A549 (cell line): Measurements from ENCODE around the gene MRPL19. TPM values are rescaled to one million over a fixed set of nuclear protein-coding genes. Genes with fewer than 3 reads are reported as not detected.

Experiments used
- ATAC-seq, 2 experiments: fragments of 200-7000 bp in 1 of 2; fragments of >200 bp in 1 of 2; cut with Nextera tagmentation in 1 of 2; cut with Tn5 transposase in 1 of 2; 3 replicates each; pipeline versions ENCODE4 v1.8.0 to v1.9.1; 2018 to 2020; ENCODE audit warnings: mild to moderate bottlenecking in 1 of 2, moderate library complexity in 1 of 2
- CTCF ChIA-PET: fragments of 300-600 bp; sonication (Branson Sonifier 250); formaldehyde crosslinking; extraction: SDS; loops from one replicate; lab custom pipeline; 2021; ENCODE audit warnings: antibody characterized with exemption, inconsistent platforms; lab: Yijun Ruan, JAX
- POLR2A ChIA-PET: fragments of 350-600 bp; formaldehyde crosslinking; extraction: SDS; loops from one replicate; lab custom pipeline; 2021; ENCODE audit warnings: antibody characterized with exemption, inconsistent platforms; lab: Yijun Ruan, JAX
- DNase-seq, 2 experiments: peaks; one replicate each; pipeline versions ENCODE4 v3.0.0 to v3.0.0-alpha.2; 2011 to 2016; ENCODE audit warnings: low read depth in 1 of 2, low spot score in 1 of 2
- FAIRE-seq: peaks from 2 replicates; lab custom pipeline; 2011; peaks lifted over from hg19 to GRCh38; lab: Jason Lieb, UNC
- H3K27ac ChIP-seq, 2 experiments: fragments of >200 bp; sonication (Bioruptor Twin); formaldehyde crosslinking; 3 replicates each; pipeline ENCODE4 v1.5.1; 2016 to 2017
- H3K4me1 ChIP-seq: fragments of >200 bp; sonication (Bioruptor Twin); formaldehyde crosslinking; 3 replicates; pipeline ENCODE4 v1.6.1; 2016
- H3K4me2 ChIP-seq: fragments of >200 bp; sonication (Bioruptor Twin); formaldehyde crosslinking; 3 replicates; pipeline ENCODE4 v1.6.1; 2016
- H3K4me3 ChIP-seq: fragments of >200 bp; sonication (Bioruptor Twin); formaldehyde crosslinking; 3 replicates; pipeline ENCODE4 v1.5.1; 2016
- H3K9me3 ChIP-seq: fragments of >200 bp; sonication (Bioruptor Twin); formaldehyde crosslinking; 3 replicates; pipeline ENCODE4 v1.6.1; 2016
- CEBPB ChIP-seq, 2 experiments: fragments of >200 bp in 1 of 2; sonication (Bioruptor Twin) in 1 of 2; formaldehyde crosslinking in 1 of 2; IDR thresholded peaks; 2 replicates each; pipeline ENCODE4 v1.6.1; 2012 to 2016
- CHD2 ChIP-seq: fragments of 150-350 bp; IDR thresholded peaks from 2 replicates; pipeline ENCODE4 v1.6.1; 2014; ENCODE audit warnings: low read length; ENCODE audit not compliant: partially characterized antibody
- CHD4 ChIP-seq: fragments of 200-600 bp; sonication (generic); IDR thresholded peaks from 2 replicates; pipeline ENCODE4 v1.6.1; 2016; ENCODE audit warnings: antibody characterized with exemption, mild to moderate bottlenecking, borderline replicate concordance
- EHMT2 ChIP-seq: fragments of 200-600 bp; sonication (generic); IDR thresholded peaks from 2 replicates; pipeline ENCODE4 v1.6.1; 2016; ENCODE audit warnings: antibody characterized with exemption, low read depth, mild to moderate bottlenecking, moderate library complexity
- FOSL2 ChIP-seq, 2 experiments: fragments of 450-650 bp in 1 of 2; fragments of >200 bp in 1 of 2; sonication (Bioruptor Twin) in 1 of 2; formaldehyde crosslinking; IDR thresholded peaks; 2 replicates each; pipeline versions ENCODE4 v1.5.0 to v1.6.1; 2016 to 2020; ENCODE audit warnings: mild to moderate bottlenecking in 1 of 2, moderate library complexity in 1 of 2
- HEYL ChIP-seq: fragments of 250-450 bp; sonication (Bioruptor Pico); IDR thresholded peaks from 2 replicates; pipeline ENCODE4 v1.8.0; 2021; ENCODE audit warnings: mild to moderate bottlenecking, moderate library complexity
- JUN ChIP-seq, 2 experiments: fragments of >200 bp; sonication (Bioruptor Twin); formaldehyde crosslinking; IDR thresholded peaks; 2 replicates in 1 of 2; 3 replicates in 1 of 2; pipeline ENCODE4 v1.6.1; 2016 to 2017
- KDM1A ChIP-seq: fragments of 200-600 bp; sonication (generic); IDR thresholded peaks from 2 replicates; pipeline ENCODE4 v1.6.1; 2016; ENCODE audit warnings: low read depth, mild to moderate bottlenecking
- KDM5A ChIP-seq: fragments of 200-600 bp; sonication (generic); IDR thresholded peaks from 2 replicates; pipeline ENCODE4 v1.6.1; 2016; ENCODE audit warnings: antibody characterized with exemption, mild to moderate bottlenecking
- NFE2L2 ChIP-seq: fragments of 150-350 bp; conservative IDR thresholded peaks from 2 replicates; pipeline ENCODE4 v1.6.1; 2014; ENCODE audit warnings: low read length
- POLR2AphosphoS2 ChIP-seq: conservative IDR thresholded peaks from 2 replicates; pipeline ENCODE4 v1.6.1; 2012; ENCODE audit warnings: low read length, improper control_type of control experiment, inconsistent platforms
- RARB ChIP-seq: fragments of 250-450 bp; sonication (Bioruptor Pico); IDR thresholded peaks from 2 replicates; pipeline ENCODE4 v1.8.0; 2021; ENCODE audit warnings: mild to moderate bottlenecking, moderate library complexity
- RNF2 ChIP-seq: fragments of 200-600 bp; sonication (generic); IDR thresholded peaks from 2 replicates; pipeline ENCODE4 v1.6.1; 2016; ENCODE audit warnings: low read depth, mild to moderate bottlenecking, antibody characterized with exemption, moderate library complexity, borderline replicate concordance
- SREBF2 ChIP-seq: fragments of 450-650 bp; IDR thresholded peaks from 2 replicates; pipeline ENCODE4 v1.6.1; 2014; ENCODE audit warnings: mild to moderate bottlenecking, moderate library complexity
- TP53 ChIP-seq: fragments of 250-450 bp; sonication (Bioruptor Pico); IDR thresholded peaks from 2 replicates; pipeline ENCODE4 v1.5.0; 2021; ENCODE audit warnings: mild to moderate bottlenecking, moderate library complexity
- ZC3H11A ChIP-seq: fragments of 450-650 bp; IDR thresholded peaks from 2 replicates; pipeline ENCODE4 v1.6.1; 2014; ENCODE audit warnings: antibody characterized with exemption, mild to moderate bottlenecking
- WGBS: methylation state at CpG from one replicate; pipeline ENCODE4 v1.1.6; 2017; ENCODE audit errors: missing lambda C conversion rate; 5-methylcytosine and 5-hydroxymethylcytosine counted together
- polyA plus RNA-seq, 4 experiments: library from polyadenylated mRNA; depleted of rRNA in 3 of 4; stranded (reverse); fragments of >200 nt; fragmentation: RNase III in 1 of 4; extraction: RNeasy Plus Mini Kit Qiagen cat#74134 plus additional on column Dnase treatment in 1 of 4; gene quantifications; 2 replicates in 3 of 4; 3 replicates in 1 of 4; pipeline ENCODE4 v1.2.3, GENCODE V29; 2011 to 2017
- TF ChIP-seq, protein P1 (sequence below): fragments of >200 bp; sonication (Bioruptor Twin); formaldehyde crosslinking; IDR thresholded peaks from 3 replicates; pipeline ENCODE4 v1.6.1; 2016
- TF ChIP-seq, protein P2 (sequence below): fragments of 200-600 bp; sonication (generic); IDR thresholded peaks from 2 replicates; pipeline ENCODE4 v1.6.1; 2016; ENCODE audit warnings: antibody characterized with exemption, mild to moderate bottlenecking, moderate library complexity
- TF ChIP-seq, protein P3 (sequence below): fragments of >200 bp; sonication (Bioruptor Twin); formaldehyde crosslinking; IDR thresholded peaks from 3 replicates; pipeline ENCODE4 v1.5.1; 2016
- TF ChIP-seq, protein P4 (sequence below): IDR thresholded peaks from 2 replicates; pipeline ENCODE4 v1.6.1; 2012

MRPL19 gene
- polyA plus RNA-seq, 2 of the 4 experiments (the other 2 are of a cell fraction) = 70.5 to 147 TPM

DNA sequence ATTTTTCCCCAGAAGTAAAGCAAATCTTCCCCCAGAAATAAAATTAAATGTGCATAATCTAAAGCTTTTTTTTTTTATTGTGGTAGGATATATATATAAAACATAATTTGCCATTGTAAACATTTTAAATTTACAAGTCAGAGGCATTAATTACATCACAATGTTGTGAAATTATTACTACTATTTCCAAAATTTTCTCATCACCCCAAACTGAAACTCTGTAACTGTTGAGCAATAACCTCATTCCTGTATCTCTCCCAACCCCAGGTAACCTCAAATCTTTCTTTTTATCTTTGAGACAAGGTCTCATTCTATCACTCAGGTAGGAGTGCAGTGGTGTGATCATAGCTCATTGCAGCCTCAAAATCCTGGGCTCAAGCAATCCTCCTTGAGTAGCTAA lies 11.2 kb downstream of the MRPL19 start (continued):
- TF ChIP-seq CEBPB (IDR thresholded peaks at IDR 0.05) (no peak), KDM1A (no peak)

DNA sequence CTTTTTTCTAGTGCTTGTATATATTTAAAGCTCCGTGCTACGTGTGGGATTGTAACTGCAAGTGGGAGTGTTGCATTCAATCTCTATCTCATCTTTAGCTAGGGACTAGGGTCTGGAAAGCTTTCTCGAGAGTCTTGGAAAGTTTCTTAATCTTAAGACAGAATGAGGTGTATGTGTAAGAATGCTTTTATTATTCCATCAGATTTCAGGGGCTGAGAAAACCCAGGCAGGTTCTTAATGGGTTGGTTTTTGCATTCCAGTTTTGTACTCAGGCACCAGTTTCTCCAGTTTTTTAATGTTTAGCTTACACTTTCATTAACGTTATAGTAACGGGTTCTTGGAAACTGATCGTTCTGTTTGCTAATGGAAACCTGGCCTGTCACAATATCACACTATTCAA lies 20.3 kb downstream of the MRPL19 start:
- no peak for FAIRE-seq
- WGBS = 94% methylated on average over 6 of the region's 6 CpGs
- ChIA-PET POLR2A (no interaction called here), CTCF (interaction anchor here (0.8 to 5.7 kb wide), 3 partner anchors 10 to 27 kb away, joined by 3 to 33 read pairs (median 5); no protein-coding TSS in a partner anchor)
- Histone ChIP-seq H3K27ac (no peak overlapping the region), H3K9me3 (no peaks in the 10 kb centered on the region), H3K4me3 (no peak overlapping the region), H3K4me2 (no peak overlapping the region), H3K4me1 (0 out of 3 replicates have a peak, but pooled peaks cover 4% of the 10 kb centered on the region)
- ATAC-seq = no peak
- TF ChIP-seq CHD2 (no peak), RARB (CRISPR knock-in tag) (no peak), CHD4 (no peak), SREBF2 (no peak), EHMT2 (no peak), JUN (IDR thresholded peaks at IDR 0.05) (no peak), POLR2AphosphoS2 (no peak), RNF2 (no peak), CEBPB (IDR thresholded peaks at IDR 0.05) (no peak), KDM5A (no peak), FOSL2 (IDR thresholded peaks at IDR 0.05) (no peak), FOSL2 (CRISPR knock-in tag; IDR thresholded peaks at IDR 0.05) (no peak), ZC3H11A (no peak), TP53 (no peak), NFE2L2 (no peak), HEYL (no peak)
- TF ChIP-seq, protein P1, sequence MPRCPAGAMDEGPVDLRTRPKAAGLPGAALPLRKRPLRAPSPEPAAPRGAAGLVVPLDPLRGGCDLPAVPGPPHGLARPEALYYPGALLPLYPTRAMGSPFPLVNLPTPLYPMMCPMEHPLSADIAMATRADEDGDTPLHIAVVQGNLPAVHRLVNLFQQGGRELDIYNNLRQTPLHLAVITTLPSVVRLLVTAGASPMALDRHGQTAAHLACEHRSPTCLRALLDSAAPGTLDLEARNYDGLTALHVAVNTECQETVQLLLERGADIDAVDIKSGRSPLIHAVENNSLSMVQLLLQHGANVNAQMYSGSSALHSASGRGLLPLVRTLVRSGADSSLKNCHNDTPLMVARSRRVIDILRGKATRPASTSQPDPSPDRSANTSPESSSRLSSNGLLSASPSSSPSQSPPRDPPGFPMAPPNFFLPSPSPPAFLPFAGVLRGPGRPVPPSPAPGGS = no peak
- TF ChIP-seq, protein P2, sequence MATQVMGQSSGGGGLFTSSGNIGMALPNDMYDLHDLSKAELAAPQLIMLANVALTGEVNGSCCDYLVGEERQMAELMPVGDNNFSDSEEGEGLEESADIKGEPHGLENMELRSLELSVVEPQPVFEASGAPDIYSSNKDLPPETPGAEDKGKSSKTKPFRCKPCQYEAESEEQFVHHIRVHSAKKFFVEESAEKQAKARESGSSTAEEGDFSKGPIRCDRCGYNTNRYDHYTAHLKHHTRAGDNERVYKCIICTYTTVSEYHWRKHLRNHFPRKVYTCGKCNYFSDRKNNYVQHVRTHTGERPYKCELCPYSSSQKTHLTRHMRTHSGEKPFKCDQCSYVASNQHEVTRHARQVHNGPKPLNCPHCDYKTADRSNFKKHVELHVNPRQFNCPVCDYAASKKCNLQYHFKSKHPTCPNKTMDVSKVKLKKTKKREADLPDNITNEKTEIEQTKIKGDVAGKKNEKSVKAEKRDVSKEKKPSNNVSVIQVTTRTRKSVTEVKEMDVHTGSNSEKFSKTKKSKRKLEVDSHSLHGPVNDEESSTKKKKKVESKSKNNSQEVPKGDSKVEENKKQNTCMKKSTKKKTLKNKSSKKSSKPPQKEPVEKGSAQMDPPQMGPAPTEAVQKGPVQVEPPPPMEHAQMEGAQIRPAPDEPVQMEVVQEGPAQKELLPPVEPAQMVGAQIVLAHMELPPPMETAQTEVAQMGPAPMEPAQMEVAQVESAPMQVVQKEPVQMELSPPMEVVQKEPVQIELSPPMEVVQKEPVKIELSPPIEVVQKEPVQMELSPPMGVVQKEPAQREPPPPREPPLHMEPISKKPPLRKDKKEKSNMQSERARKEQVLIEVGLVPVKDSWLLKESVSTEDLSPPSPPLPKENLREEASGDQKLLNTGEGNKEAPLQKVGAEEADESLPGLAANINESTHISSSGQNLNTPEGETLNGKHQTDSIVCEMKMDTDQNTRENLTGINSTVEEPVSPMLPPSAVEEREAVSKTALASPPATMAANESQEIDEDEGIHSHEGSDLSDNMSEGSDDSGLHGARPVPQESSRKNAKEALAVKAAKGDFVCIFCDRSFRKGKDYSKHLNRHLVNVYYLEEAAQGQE = no peak
- TF ChIP-seq, protein P3, sequence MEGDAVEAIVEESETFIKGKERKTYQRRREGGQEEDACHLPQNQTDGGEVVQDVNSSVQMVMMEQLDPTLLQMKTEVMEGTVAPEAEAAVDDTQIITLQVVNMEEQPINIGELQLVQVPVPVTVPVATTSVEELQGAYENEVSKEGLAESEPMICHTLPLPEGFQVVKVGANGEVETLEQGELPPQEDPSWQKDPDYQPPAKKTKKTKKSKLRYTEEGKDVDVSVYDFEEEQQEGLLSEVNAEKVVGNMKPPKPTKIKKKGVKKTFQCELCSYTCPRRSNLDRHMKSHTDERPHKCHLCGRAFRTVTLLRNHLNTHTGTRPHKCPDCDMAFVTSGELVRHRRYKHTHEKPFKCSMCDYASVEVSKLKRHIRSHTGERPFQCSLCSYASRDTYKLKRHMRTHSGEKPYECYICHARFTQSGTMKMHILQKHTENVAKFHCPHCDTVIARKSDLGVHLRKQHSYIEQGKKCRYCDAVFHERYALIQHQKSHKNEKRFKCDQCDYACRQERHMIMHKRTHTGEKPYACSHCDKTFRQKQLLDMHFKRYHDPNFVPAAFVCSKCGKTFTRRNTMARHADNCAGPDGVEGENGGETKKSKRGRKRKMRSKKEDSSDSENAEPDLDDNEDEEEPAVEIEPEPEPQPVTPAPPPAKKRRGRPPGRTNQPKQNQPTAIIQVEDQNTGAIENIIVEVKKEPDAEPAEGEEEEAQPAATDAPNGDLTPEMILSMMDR = no peak
- TF ChIP-seq, protein P4, sequence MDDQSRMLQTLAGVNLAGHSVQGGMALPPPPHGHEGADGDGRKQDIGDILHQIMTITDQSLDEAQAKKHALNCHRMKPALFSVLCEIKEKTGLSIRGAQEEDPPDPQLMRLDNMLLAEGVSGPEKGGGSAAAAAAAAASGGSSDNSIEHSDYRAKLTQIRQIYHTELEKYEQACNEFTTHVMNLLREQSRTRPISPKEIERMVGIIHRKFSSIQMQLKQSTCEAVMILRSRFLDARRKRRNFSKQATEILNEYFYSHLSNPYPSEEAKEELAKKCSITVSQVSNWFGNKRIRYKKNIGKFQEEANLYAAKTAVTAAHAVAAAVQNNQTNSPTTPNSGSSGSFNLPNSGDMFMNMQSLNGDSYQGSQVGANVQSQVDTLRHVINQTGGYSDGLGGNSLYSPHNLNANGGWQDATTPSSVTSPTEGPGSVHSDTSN = no peak
- DNase-seq = no peak
